Lung (tissue), 12 donors: ENCODE data around the gene DNASE1L2. TPM values are rescaled to one million over a fixed set of nuclear protein-coding genes. Genes with fewer than 3 reads are reported as not detected.

ENCODE experiments used
- ATAC-seq: fragments of 200-7000 bp; cut with Tn5 transposase; one replicate; pipeline ENCODE4 v1.9.1; 2020; ENCODE audit warnings: moderate number of reproducible peaks; ENCODE audit not compliant: insufficient read depth, low FRiP score
- DNase-seq, 3 donors: peaks; one replicate each; pipeline ENCODE4 v3.0.0-alpha.2; 2013 to 2017
- H3K27ac ChIP-seq, 2 donors: one replicate each; pipeline ENCODE4 v1.5.1; 2013; ENCODE audit warnings: mild to moderate bottlenecking in 2 of 2, moderate library complexity in 2 of 2, control low read depth in 1 of 2, inconsistent platforms in 1 of 2, low read depth in 1 of 2, low read length in 1 of 2
- H3K27me3 ChIP-seq, 3 donors: one replicate each; pipeline ENCODE4 v1.5.1; 2013; ENCODE audit warnings: low read length in 2 of 3; ENCODE audit not compliant: control insufficient read depth in 3 of 3, insufficient read depth in 3 of 3
- H3K36me3 ChIP-seq, 4 donors: one replicate each; pipeline ENCODE4 v1.5.1; 2013; ENCODE audit warnings: low read length in 4 of 4, mild to moderate bottlenecking in 1 of 4, moderate library complexity in 1 of 4; ENCODE audit not compliant: control insufficient read depth in 4 of 4, insufficient read depth in 4 of 4
- H3K4me1 ChIP-seq, 5 donors: one replicate each; pipeline ENCODE4 v1.5.1; 2013; ENCODE audit warnings: low read length in 5 of 5, mild to moderate bottlenecking in 2 of 5, moderate library complexity in 1 of 5; ENCODE audit not compliant: control insufficient read depth in 5 of 5, insufficient read depth in 5 of 5
- H3K4me3 ChIP-seq: one replicate; pipeline ENCODE4 v1.5.1; 2013; ENCODE audit warnings: mild to moderate bottlenecking, control low read depth, moderate library complexity
- H3K9ac ChIP-seq, 2 donors: one replicate each; pipeline ENCODE4 v1.5.1; 2013; ENCODE audit warnings: low read length in 2 of 2, control low read depth in 1 of 2; ENCODE audit not compliant: insufficient read depth in 1 of 2
- H3K9me3 ChIP-seq, 4 donors: one replicate each; pipeline ENCODE4 v1.5.1; 2013; ENCODE audit warnings: low read length in 3 of 4, mild to moderate bottlenecking in 1 of 4, moderate library complexity in 1 of 4; ENCODE audit not compliant: control insufficient read depth in 4 of 4, insufficient read depth in 3 of 4
- CTCF ChIP-seq: IDR thresholded peaks from 2 replicates; pipeline ENCODE4 v1.5.1; 2012; ENCODE audit warnings: mild to moderate bottlenecking; ENCODE audit errors: control extremely low read depth, extremely low read depth
- WGBS, 2 donors: extraction: QIAGEN DNeasy Blood & Tissue Kit; methylation state at CpG; one replicate each; pipeline ENCODE4 v1.1.7; 2013; 5-methylcytosine and 5-hydroxymethylcytosine counted together
- polyA plus RNA-seq, 2 donors: library from polyadenylated mRNA; stranded (reverse); fragments of 200-250 nt; gene quantifications; one replicate each; pipeline ENCODE4 v1.2.1, GENCODE V29; 2013
- total RNA-seq, 2 donors: library from RNA; depleted of rRNA in 1 of 2; stranded (reverse); fragments of >200 nt in 1 of 2; gene quantifications; one replicate each; pipeline ENCODE4 v1.2.1, GENCODE V29; 2014 to 2021
- donor health status: control.
- donor health status: control.
- donor health status: Bipolar disorder and iron deficiency.
- donor health status: healthy.
- donor health status: DM: yes; HTN: yes; CAD: no.

The DNASE1L2 gene
- total and polyA plus RNA-seq, 4 donors, result 0.65 to 1.0 (median 0.70) TPM

GRCh38 chr16:2226245-2226793 lies 9.9 kb upstream of the DNASE1L2 start:
- Histone ChIP-seq H3K36me3 (peaks cover 3 to 34% (median 14%) of the 10 kb centered on the region in 4 donors), H3K27me3 (no peaks in the 10 kb centered on the region)

GRCh38 chr16:2226918-2227317 lies 9.3 kb upstream of the DNASE1L2 start:
- no peak overlapping the region for H3K27ac ChIP-seq
- H3K9ac ChIP-seq, result no peak overlapping the region
- no peak overlapping the region for H3K4me3 ChIP-seq
- ATAC-seq (no peak), DNase-seq (no peak)
- H3K36me3 ChIP-seq, result peaks cover 3 to 40% (median 16%) of the 10 kb centered on the region in 4 donors
- H3K4me1 ChIP-seq, result peaks cover 0 to 10% (median 6%) of the 10 kb centered on the region in 5 donors
- H3K27me3 ChIP-seq, result no peaks in the 10 kb centered on the region
- peaks cover 0 to 3% (median 0%) of the 10 kb centered on the region in 4 donors for H3K9me3 ChIP-seq
- no peak for TF ChIP-seq CTCF
- WGBS, 2 donors, result 91 to 95% methylated on average over 6 of the region's 6 CpGs

More at GRCh38 chr16:2226245-2226793, 9.9 kb upstream of the DNASE1L2 start:
- peaks cover 0 to 10% (median 6%) of the 10 kb centered on the region in 5 donors for H3K4me1 ChIP-seq
- DNase-seq, result no peak
- H3K4me3 ChIP-seq, result no peak overlapping the region
- WGBS, 2 donors, result 62 to 73% methylated on average over 9 of the region's 9 CpGs
- no peak for TF ChIP-seq CTCF
- H3K9me3 ChIP-seq, result no peaks in the 10 kb centered on the region
- no peak overlapping the region for H3K9ac ChIP-seq
- no peak overlapping the region for H3K27ac ChIP-seq
- no peak for ATAC-seq

- H3K27me3 ChIP-seq, result no peaks in the 10 kb centered on the region
- H3K36me3 ChIP-seq, result peaks cover 3 to 54% (median 24%) of the 10 kb centered on the region in 4 donors
- no peak overlapping the region for H3K4me3 ChIP-seq
- H3K9ac ChIP-seq, result no peak overlapping the region
- H3K9me3 ChIP-seq, result peaks cover 0 to 3% (median 0%) of the 10 kb centered on the region in 4 donors
- no peak for TF ChIP-seq CTCF
- H3K27ac ChIP-seq, result no peak overlapping the region
- peaks cover 0 to 10% (median 6%) of the 10 kb centered on the region in 5 donors for H3K4me1 ChIP-seq
- no peak for DNase-seq
- no peak for ATAC-seq
- WGBS, 2 donors, result 93 to 95% methylated on average over 25 of the region's 25 CpGs
Observed at GRCh38 chr16:2228161-2228824, 8.0 kb upstream of the DNASE1L2 start.
